K562 (cell line): Measurements from ENCODE around the gene KRTAP20-2. TPM values are rescaled to one million over a fixed set of nuclear protein-coding genes. Genes with fewer than 3 reads are reported as not detected.

Source experiments
- ATAC-seq: fragments of 200-7000 bp; cut with Tn5 transposase; 3 replicates; pipeline ENCODE4 v1.9.1; 2020; ENCODE audit warnings: moderate library complexity
- BruUV-seq: library from RNA; stranded (reverse); fragments of 400-500 nt; replicated peaks from 2 replicates; lab custom pipeline; 2021; lab: Mats Ljungman, UMichigan
- CTCF ChIA-PET: fragments of 300-600 bp; formaldehyde crosslinking; extraction: SDS; loops from one replicate; lab custom pipeline; 2021; ENCODE audit warnings: low intra/inter-chr PET ratio; lab: Yijun Ruan, JAX
- POLR2A ChIA-PET: fragments of 300-600, 350-650 bp; sonication (Branson Sonifier 250); formaldehyde crosslinking; extraction: SDS; loops from one replicate; lab custom pipeline; 2021; ENCODE audit warnings: antibody characterized with exemption, inconsistent platforms; lab: Yijun Ruan, JAX
- DNase-seq, 4 experiments: peaks; one replicate each; pipeline versions ENCODE4 v3.0.0 to v3.0.0-alpha.2; 2011 to 2018; ENCODE audit warnings: low spot score in 3 of 4, mixed read lengths in 3 of 4; ENCODE audit errors: extremely low read depth in 1 of 4
- FAIRE-seq: peaks from 2 replicates; lab custom pipeline; 2011; peaks lifted over from hg19 to GRCh38; lab: Jason Lieb, UNC
- H2AFZ ChIP-seq: 2 replicates; pipeline ENCODE4 v1.6.0; 2011; ENCODE audit warnings: low read depth, low read length, control low read depth, inconsistent platforms
- H3K27ac ChIP-seq: fragments of 200-600 bp; 3 replicates; pipeline ENCODE4 v1.8.0; 2011; ENCODE audit warnings: low read depth, mild to moderate bottlenecking, control low read depth, inconsistent platforms, low read length, moderate library complexity, mixed read lengths; ENCODE audit errors: extremely low read depth
- H3K27me3 ChIP-seq, 2 experiments: fragments of 300-600 bp in 1 of 2; 2 replicates in 1 of 2; 3 replicates in 1 of 2; pipeline versions ENCODE4 v1.6.0 to v1.8.0; 2011; ENCODE audit warnings: inconsistent platforms in 2 of 2, low read length in 2 of 2, mild to moderate bottlenecking in 1 of 2, mixed read lengths in 1 of 2, moderate library complexity in 1 of 2; ENCODE audit not compliant: control insufficient read depth in 2 of 2, insufficient read depth in 2 of 2
- H3K36me3 ChIP-seq: fragments of 300-600 bp; 3 replicates; pipeline ENCODE4 v1.8.0; 2011; ENCODE audit warnings: mild to moderate bottlenecking, low read length, inconsistent platforms; ENCODE audit not compliant: control insufficient read depth, insufficient read depth
- H3K4me1 ChIP-seq, 2 experiments: fragments of 200-600 bp in 1 of 2; replicated peaks in 1 of 2; 2 replicates in 1 of 2; 3 replicates in 1 of 2; pipeline versions ENCODE4 v1.5.1 to v1.8.0; 2011; ENCODE audit warnings: inconsistent platforms in 2 of 2, low read length in 2 of 2, mild to moderate bottlenecking in 1 of 2, mixed read lengths in 1 of 2, moderate library complexity in 1 of 2; ENCODE audit not compliant: control insufficient read depth in 2 of 2, insufficient read depth in 2 of 2
- H3K4me2 ChIP-seq: 2 replicates; pipeline ENCODE4 v1.6.1; 2011; ENCODE audit warnings: low read length, control low read depth, inconsistent platforms, mixed read lengths; ENCODE audit not compliant: insufficient read depth
- H3K4me3 ChIP-seq: fragments of 200-600 bp; sonication (generic), shearing (Covaris generic); 2 replicates; pipeline ENCODE4 v1.5.1; 2016; ENCODE audit warnings: control low read depth, inconsistent platforms
- H3K79me2 ChIP-seq: fragments of 200-600 bp; 3 replicates; pipeline ENCODE4 v1.8.0; 2011; ENCODE audit warnings: low read length, inconsistent platforms; ENCODE audit not compliant: control insufficient read depth, insufficient read depth
- H3K9ac ChIP-seq, 2 experiments: 2 replicates each; pipeline versions ENCODE4 v1.6.0 to v1.6.1; 2011; ENCODE audit warnings: low read depth in 2 of 2, low read length in 2 of 2, control low read depth in 1 of 2, inconsistent platforms in 1 of 2, mild to moderate bottlenecking in 1 of 2, mixed read lengths in 1 of 2; ENCODE audit not compliant: insufficient read depth in 1 of 2
- H3K9me1 ChIP-seq: one replicate; pipeline ENCODE4 v1.6.0; 2011; ENCODE audit warnings: inconsistent platforms, mild to moderate bottlenecking, low read length, moderate library complexity; ENCODE audit not compliant: control insufficient read depth, insufficient read depth
- H3K9me3 ChIP-seq: replicated peaks from 2 replicates; pipeline ENCODE4 v1.5.1; 2011; ENCODE audit warnings: low read depth, low read length, inconsistent platforms; ENCODE audit not compliant: control insufficient read depth, insufficient read depth
- H4K20me1 ChIP-seq: replicated peaks from 2 replicates; pipeline ENCODE4 v1.6.1; 2011; ENCODE audit warnings: low read length, inconsistent platforms, mixed read lengths; ENCODE audit not compliant: control insufficient read depth, insufficient read depth
- CEBPB ChIP-seq: fragments of 450-650 bp; IDR thresholded peaks from 2 replicates; pipeline ENCODE4 v1.6.1; 2016; ENCODE audit warnings: missing genetic modification characterization, missing compliant biosample characterization
- CEBPG ChIP-seq, 3 experiments: fragments of 200-800 bp in 1 of 3; sonication (Bioruptor generic) in 1 of 3; sonication (generic) in 1 of 3; formaldehyde crosslinking in 1 of 3; IDR thresholded peaks in 2 of 3; conservative IDR thresholded peaks in 1 of 3; 2 replicates each; pipeline versions ENCODE4 v1.6.1 to v1.8.0; 2016 to 2022; ENCODE audit warnings: missing compliant biosample characterization in 2 of 3, missing genetic modification characterization in 2 of 3, mild to moderate bottlenecking in 1 of 3, missing genetic modification reagents in 1 of 3
- POLR3A ChIP-seq: IDR thresholded peaks from 2 replicates; pipeline ENCODE4 v1.6.1; 2011; ENCODE audit warnings: borderline replicate concordance, mild to moderate bottlenecking, moderate library complexity; ENCODE audit not compliant: insufficient read length, insufficient read depth; ENCODE audit errors: extremely low read depth
- SRSF9 ChIP-seq: fragments of 200-400 bp; formaldehyde crosslinking; IDR thresholded peaks from 2 replicates; pipeline ENCODE4 v1.6.1; 2017; ENCODE audit warnings: low read depth, low read length, borderline replicate concordance
- ZNF830 ChIP-seq: fragments of 250-450 bp; sonication (Bioruptor Pico); IDR thresholded peaks from 2 replicates; pipeline ENCODE4 v1.5.0; 2021; ENCODE audit warnings: mild to moderate bottlenecking
- WGBS: fragments of 100-300 bp; shearing (Covaris generic); methylation state at CpG from one replicate; pipeline ENCODE4 v1.1.6; 2016; ENCODE audit warnings: low coverage, mixed read lengths; ENCODE audit not compliant: insufficient coverage; ENCODE audit errors: missing lambda C conversion rate; 5-methylcytosine and 5-hydroxymethylcytosine counted together
- in situ Hi-C: fragments of 300-500 bp; cut with MboI; formaldehyde crosslinking; loops from 4 replicates; pipeline ENCODE4 v1.15.0; 2018; ENCODE audit warnings: inconsistent platforms, mixed read lengths
- intact Hi-C: fragments of 100-400 bp; cut with micrococcal nuclease; formaldehyde crosslinking; loops from 2 replicates; pipeline ENCODE4 v1.14.2; 2022
- polyA plus RNA-seq, 8 experiments: library from polyadenylated mRNA; depleted of rRNA in 4 of 8; stranded (reverse) in 5 of 8; unstranded in 3 of 8; fragments of >200 nt; fragmentation: Nextera tagmentation in 2 of 8; fragmentation: Illumina TruSeq in 1 of 8; extraction: Ambion mirVana in 2 of 8; extraction: Trizol in 1 of 8; gene quantifications; 2 replicates each; pipeline versions ENCODE4 v1.2.1 to v1.2.3, GENCODE V29; 2011 to 2014; ENCODE audit warnings: inconsistent platforms in 1 of 8, missing spikeins in 1 of 8
- total RNA-seq, 7 experiments: library from RNA; depleted of rRNA in 6 of 7; stranded (reverse); fragments of >200 nt in 6 of 7; fragmentation: Illumina TruSeq in 2 of 7; extraction: Trizol in 2 of 7; gene quantifications; 2 replicates each; pipeline versions ENCODE4 v1.2.1 to v1.2.3, GENCODE V29; 2011 to 2021; ENCODE audit warnings: low replicate concordance in 1 of 7
- TF ChIP-seq, protein P1 (sequence below): sonication (generic); formaldehyde crosslinking; IDR thresholded peaks from 2 replicates; pipeline ENCODE4 v1.8.0; 2023; ENCODE audit warnings: mild to moderate bottlenecking, missing genetic modification reagents
- TF ChIP-seq, protein P2 (sequence below), 2 experiments: fragments of 450-650 bp; IDR thresholded peaks; 2 replicates each; pipeline ENCODE4 v1.6.1; 2016

KRTAP20-2 gene
- total and polyA plus RNA-seq, 9 of the 15 experiments (the other 6 are each of a cell fraction or from before 2014, with no cell fraction given) = not detected

DNA sequence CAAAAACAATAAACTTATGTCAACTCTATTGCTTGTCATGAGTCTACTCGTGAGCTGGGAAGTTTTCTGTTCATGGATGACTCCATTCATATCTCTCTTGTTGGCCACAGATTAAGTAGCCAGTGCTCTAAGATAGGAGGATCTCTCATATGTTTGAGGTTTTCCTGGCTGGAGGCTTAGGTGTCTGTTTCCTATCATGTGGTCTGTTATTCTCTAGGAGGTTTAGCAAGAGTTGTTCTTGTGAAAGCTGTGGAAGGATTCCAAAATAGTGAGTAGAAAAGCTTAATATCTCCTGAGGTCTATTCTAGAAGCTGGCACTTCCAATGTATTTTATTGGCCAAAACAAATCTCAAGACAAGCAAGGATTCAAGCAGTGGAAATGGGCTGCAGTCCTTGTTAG is 5.8 kb upstream of the KRTAP20-2 start (continued):
- TF ChIP-seq, protein P1, sequence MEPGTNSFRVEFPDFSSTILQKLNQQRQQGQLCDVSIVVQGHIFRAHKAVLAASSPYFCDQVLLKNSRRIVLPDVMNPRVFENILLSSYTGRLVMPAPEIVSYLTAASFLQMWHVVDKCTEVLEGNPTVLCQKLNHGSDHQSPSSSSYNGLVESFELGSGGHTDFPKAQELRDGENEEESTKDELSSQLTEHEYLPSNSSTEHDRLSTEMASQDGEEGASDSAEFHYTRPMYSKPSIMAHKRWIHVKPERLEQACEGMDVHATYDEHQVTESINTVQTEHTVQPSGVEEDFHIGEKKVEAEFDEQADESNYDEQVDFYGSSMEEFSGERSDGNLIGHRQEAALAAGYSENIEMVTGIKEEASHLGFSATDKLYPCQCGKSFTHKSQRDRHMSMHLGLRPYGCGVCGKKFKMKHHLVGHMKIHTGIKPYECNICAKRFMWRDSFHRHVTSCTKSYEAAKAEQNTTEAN (CRISPR knock-in tag) = no peak
- TF ChIP-seq, protein P2, sequence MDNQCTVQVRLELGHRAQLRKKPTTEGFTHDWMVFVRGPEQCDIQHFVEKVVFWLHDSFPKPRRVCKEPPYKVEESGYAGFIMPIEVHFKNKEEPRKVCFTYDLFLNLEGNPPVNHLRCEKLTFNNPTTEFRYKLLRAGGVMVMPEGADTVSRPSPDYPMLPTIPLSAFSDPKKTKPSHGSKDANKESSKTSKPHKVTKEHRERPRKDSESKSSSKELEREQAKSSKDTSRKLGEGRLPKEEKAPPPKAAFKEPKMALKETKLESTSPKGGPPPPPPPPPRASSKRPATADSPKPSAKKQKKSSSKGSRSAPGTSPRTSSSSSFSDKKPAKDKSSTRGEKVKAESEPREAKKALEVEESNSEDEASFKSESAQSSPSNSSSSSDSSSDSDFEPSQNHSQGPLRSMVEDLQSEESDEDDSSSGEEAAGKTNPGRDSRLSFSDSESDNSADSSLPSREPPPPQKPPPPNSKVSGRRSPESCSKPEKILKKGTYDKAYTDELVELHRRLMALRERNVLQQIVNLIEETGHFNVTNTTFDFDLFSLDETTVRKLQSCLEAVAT (IDR thresholded peaks at IDR 0.05) = no peak

DNA sequence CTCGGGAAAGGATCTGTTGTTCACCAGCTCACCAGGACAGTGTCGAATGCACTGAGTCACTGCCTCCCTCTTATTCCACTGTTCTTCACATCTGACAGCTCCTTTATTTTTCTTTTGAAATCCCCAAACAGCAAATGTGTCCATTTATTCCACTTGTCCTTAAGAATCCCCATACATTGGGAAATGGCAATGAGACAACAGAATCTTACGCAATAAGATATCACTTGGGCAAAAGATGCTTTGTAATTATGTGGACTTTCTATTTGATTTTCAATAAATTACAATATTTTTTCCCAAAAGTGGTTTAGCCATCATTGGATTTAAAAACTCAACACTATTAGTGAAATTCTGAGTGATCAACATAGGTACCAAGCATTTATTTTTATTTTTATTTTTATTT is 3.7 kb downstream of the KRTAP20-2 start:
- POLR2A ChIA-PET = no interaction called here
- Histone ChIP-seq H3K27me3 (no peaks in the 10 kb centered on the region), H3K4me1 (no peaks in the 10 kb centered on the region), H3K27ac (no peak overlapping the region), H3K79me2 (no peaks in the 10 kb centered on the region), H3K4me2 (no peak overlapping the region)
- FAIRE-seq (no peak), DNase-seq (no peak)
- no TSS peak for BruUV-seq
- CTCF ChIA-PET = no interaction called here
- in situ Hi-C loops = no loop called here
- TF ChIP-seq POLR3A (no peak), CEBPG (CRISPR knock-in tag; IDR thresholded peaks at IDR 0.05) (no peak), CEBPG (tag; conservative IDR thresholded peaks at IDR 0.05 in 1 of 2, IDR thresholded peaks at IDR 0.05 in 1 of 2) (peak; percentile 11 to 79; a peak in 2 of 4 replicates), CEBPB (tag) (peak; percentile 49; the same call in 1 of the 2 replicates), SRSF9 (no peak), ZNF830 (no peak)
- TF ChIP-seq, all 486 proteins: peak for 2
- Histone ChIP-seq H3K4me3 (no peak overlapping the region), H3K9me3 (no peaks in the 10 kb centered on the region; the same call in 1 of the 2 replicates), H2AFZ (no peak overlapping the region), H4K20me1 (no peaks in the 10 kb centered on the region), H3K36me3 (no peaks in the 10 kb centered on the region), H3K9me1 (no peaks in the 10 kb centered on the region), H3K9ac (no peak overlapping the region)
- ATAC-seq = no peak
- intact Hi-C loops = loop anchor here (10.0 kb wide), 1 partner anchor 184 kb away; no protein-coding TSS in a partner anchor
- WGBS = 0% methylated on average over 3 of the region's 3 CpGs
